A549 (cell line): Measurements from ENCODE around the gene HTRA3.

Experiments
- CTCF ChIP-seq: fragments of >200 bp; sonication (Bioruptor Twin); formaldehyde crosslinking; IDR thresholded peaks from 3 replicates; pipeline ENCODE4 v1.5.1; 2016
- EP300 ChIP-seq, 2 experiments: fragments of >200 bp; sonication (Bioruptor Twin); formaldehyde crosslinking; IDR thresholded peaks; 2 replicates in 1 of 2; 3 replicates in 1 of 2; pipeline ENCODE4 v1.6.1; 2016 to 2017
- POLR2A ChIP-seq: IDR thresholded peaks from 2 replicates; pipeline ENCODE4 v1.6.1; 2012; ENCODE audit warnings: mild to moderate bottlenecking, low read length
- RAD21 ChIP-seq, 2 experiments: fragments of >200 bp in 1 of 2; sonication (Bioruptor Twin) in 1 of 2; formaldehyde crosslinking in 1 of 2; IDR thresholded peaks in 1 of 2; conservative IDR thresholded peaks in 1 of 2; 2 replicates in 1 of 2; 3 replicates in 1 of 2; pipeline ENCODE4 v1.6.1; 2012 to 2018; ENCODE audit warnings: inconsistent platforms in 1 of 2
- REST ChIP-seq: fragments of 200-600 bp; sonication (generic); IDR thresholded peaks from 2 replicates; pipeline ENCODE4 v1.6.1; 2016; ENCODE audit warnings: antibody characterized with exemption, mild to moderate bottlenecking, moderate library complexity
- TF ChIP-seq, protein P1 (sequence below): IDR thresholded peaks from 2 replicates; pipeline ENCODE4 v1.6.1; 2012

- TF ChIP-seq CTCF (no peak), REST (no peak), RAD21 (conservative IDR thresholded peaks at IDR 0.05 in 1 of 2, IDR thresholded peaks at IDR 0.05 in 1 of 2) (no peak), EP300 (IDR thresholded peaks at IDR 0.05) (no peak), POLR2A (no peak)
- TF ChIP-seq, protein P1, sequence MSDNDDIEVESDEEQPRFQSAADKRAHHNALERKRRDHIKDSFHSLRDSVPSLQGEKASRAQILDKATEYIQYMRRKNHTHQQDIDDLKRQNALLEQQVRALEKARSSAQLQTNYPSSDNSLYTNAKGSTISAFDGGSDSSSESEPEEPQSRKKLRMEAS: no peak
These were observed 80.8 kb downstream of the HTRA3 start for GRCh38 chr4:8350352-8350751.
